ENCODE measurements around the gene PKN2. TPM values are rescaled to one million over a fixed set of nuclear protein-coding genes. Genes with fewer than 3 reads are reported as not detected.

The PKN2 gene
- total RNA-seq, 1 donor from 2014 or later = 29.8 TPM

- Mint-ChIP-seq H3K27me3 (ENCODE audit: low read depth) (peaks cover 1% of the 10 kb centered on the region), H3K4me1 (ENCODE audit: low read depth) (no peaks in the 10 kb centered on the region), H3K36me3 (ENCODE audit: low read depth) (no peaks in the 10 kb centered on the region), H3K27ac (ENCODE audit: unreplicated experiment) (no peak overlapping the region), H3K9me3 (ENCODE audit: low read depth) (no peaks in the 10 kb centered on the region), H3K4me3 (ENCODE audit: unreplicated experiment) (no peak overlapping the region)
- TF ChIP-seq, protein P1, sequence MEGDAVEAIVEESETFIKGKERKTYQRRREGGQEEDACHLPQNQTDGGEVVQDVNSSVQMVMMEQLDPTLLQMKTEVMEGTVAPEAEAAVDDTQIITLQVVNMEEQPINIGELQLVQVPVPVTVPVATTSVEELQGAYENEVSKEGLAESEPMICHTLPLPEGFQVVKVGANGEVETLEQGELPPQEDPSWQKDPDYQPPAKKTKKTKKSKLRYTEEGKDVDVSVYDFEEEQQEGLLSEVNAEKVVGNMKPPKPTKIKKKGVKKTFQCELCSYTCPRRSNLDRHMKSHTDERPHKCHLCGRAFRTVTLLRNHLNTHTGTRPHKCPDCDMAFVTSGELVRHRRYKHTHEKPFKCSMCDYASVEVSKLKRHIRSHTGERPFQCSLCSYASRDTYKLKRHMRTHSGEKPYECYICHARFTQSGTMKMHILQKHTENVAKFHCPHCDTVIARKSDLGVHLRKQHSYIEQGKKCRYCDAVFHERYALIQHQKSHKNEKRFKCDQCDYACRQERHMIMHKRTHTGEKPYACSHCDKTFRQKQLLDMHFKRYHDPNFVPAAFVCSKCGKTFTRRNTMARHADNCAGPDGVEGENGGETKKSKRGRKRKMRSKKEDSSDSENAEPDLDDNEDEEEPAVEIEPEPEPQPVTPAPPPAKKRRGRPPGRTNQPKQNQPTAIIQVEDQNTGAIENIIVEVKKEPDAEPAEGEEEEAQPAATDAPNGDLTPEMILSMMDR (IDR thresholded peaks at IDR 0.05) = no peak
- DNase-seq (ENCODE audit: low spot score) = no peak
Observed at GRCh38 chr1:88647249-88647645, 36.8 kb upstream of the PKN2 start.

- Mint-ChIP-seq H3K4me1 (ENCODE audit: low read depth) (no peaks in the 10 kb centered on the region), H3K36me3 (ENCODE audit: low read depth) (no peaks in the 10 kb centered on the region), H3K4me3 (ENCODE audit: unreplicated experiment) (no peak overlapping the region), H3K9me3 (ENCODE audit: low read depth) (no peaks in the 10 kb centered on the region), H3K27ac (ENCODE audit: unreplicated experiment) (no peak overlapping the region), H3K27me3 (ENCODE audit: low read depth) (no peaks in the 10 kb centered on the region)
- no peak for DNase-seq (ENCODE audit: low spot score)
- TF ChIP-seq, protein P1 (IDR thresholded peaks at IDR 0.05) = no peak
Observed at GRCh38 chr1:88647749-88648415, 36.2 kb upstream of the PKN2 start.

GRCh38 chr1:88648706-88649105, 35.4 kb upstream of the PKN2 start:
- H3K4me3 Mint-ChIP-seq (ENCODE audit: unreplicated experiment) = no peak overlapping the region
- no peaks in the 10 kb centered on the region for H3K36me3 Mint-ChIP-seq (ENCODE audit: low read depth)
- TF ChIP-seq, protein P1 (IDR thresholded peaks at IDR 0.05) = no peak
- H3K27me3 Mint-ChIP-seq (ENCODE audit: low read depth) = no peaks in the 10 kb centered on the region
- H3K27ac Mint-ChIP-seq (ENCODE audit: unreplicated experiment) = no peak overlapping the region
- H3K4me1 Mint-ChIP-seq (ENCODE audit: low read depth) = no peaks in the 10 kb centered on the region
- no peak for DNase-seq (ENCODE audit: low spot score)
- H3K9me3 Mint-ChIP-seq (ENCODE audit: low read depth) = no peaks in the 10 kb centered on the region

GRCh38 chr1:88649932-88650331, 34.1 kb upstream of the PKN2 start:
- DNase-seq (ENCODE audit: low spot score) = no peak
- Mint-ChIP-seq H3K9me3 (ENCODE audit: low read depth) (no peaks in the 10 kb centered on the region), H3K27me3 (ENCODE audit: low read depth) (no peaks in the 10 kb centered on the region), H3K27ac (ENCODE audit: unreplicated experiment) (no peak overlapping the region), H3K36me3 (ENCODE audit: low read depth) (no peaks in the 10 kb centered on the region), H3K4me3 (ENCODE audit: unreplicated experiment) (no peak overlapping the region), H3K4me1 (ENCODE audit: low read depth) (no peaks in the 10 kb centered on the region)
- TF ChIP-seq, protein P1 (IDR thresholded peaks at IDR 0.05) = no peak

DNA sequence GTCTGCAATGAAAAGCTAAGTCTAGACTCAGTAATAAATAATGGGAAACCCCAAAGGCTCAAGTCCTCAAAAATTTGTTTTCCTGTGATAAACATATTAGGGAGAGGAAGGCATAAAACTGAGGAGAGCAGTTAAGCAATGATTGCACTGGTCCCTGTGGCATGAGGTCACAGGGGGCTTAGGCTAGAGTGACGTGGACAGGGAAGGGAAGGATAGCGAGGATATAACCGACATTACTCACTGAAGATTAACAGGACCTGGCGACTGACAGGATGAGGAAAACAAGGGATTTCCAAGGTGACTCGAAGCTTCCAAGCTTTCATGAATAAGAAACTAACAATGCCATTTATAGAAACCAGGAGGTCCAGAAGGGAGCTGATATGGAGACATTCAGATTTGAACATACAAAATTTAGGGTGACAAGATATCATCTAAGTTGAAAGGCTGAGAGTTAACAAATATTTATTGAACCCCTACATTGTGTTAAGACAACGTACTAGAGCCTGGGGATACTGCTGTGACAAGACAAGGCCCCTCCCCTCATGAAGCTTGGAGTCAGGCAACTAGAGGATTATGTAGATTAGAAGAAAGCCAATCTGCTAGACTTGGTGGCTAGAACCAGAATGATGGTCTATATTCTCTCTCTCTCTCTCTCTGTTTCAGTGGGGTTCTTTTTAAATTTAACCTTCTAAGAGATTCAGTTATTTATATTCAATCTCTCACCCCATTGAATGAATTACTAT, 33.2 kb upstream of the PKN2 start:
- Mint-ChIP-seq H3K27ac (ENCODE audit: unreplicated experiment) (no peak overlapping the region), H3K36me3 (ENCODE audit: low read depth) (no peaks in the 10 kb centered on the region)

More for the DNA sequence above, 33.2 kb upstream of the PKN2 start:
- Mint-ChIP-seq H3K4me1 (ENCODE audit: low read depth) (no peaks in the 10 kb centered on the region), H3K4me3 (ENCODE audit: unreplicated experiment) (no peak overlapping the region), H3K27me3 (ENCODE audit: low read depth) (no peaks in the 10 kb centered on the region), H3K9me3 (ENCODE audit: low read depth) (no peaks in the 10 kb centered on the region)
- no peak for DNase-seq (ENCODE audit: low spot score)
- TF ChIP-seq, protein P1 (IDR thresholded peaks at IDR 0.05) = no peak
